Stimulated activated CD8-positive, alpha-beta memory T cell treated with anti-CD3 and anti-CD28 coated beads, Interleukin-7, amount 100 ng/mL, for 1 hour (primary cell): ENCODE measurements around the gene NPIPB6.

Source experiments
- DNase-seq, 2 donors: peaks; one replicate each; pipeline ENCODE4 v3.0.0-alpha.2; 2020; ENCODE audit warnings: low read depth in 2 of 2

Gene NPIPB6

GRCh38 chr16:28324235-28324886 lies 38.9 kb downstream of the NPIPB6 start:
- no peak for DNase-seq

- DNase-seq = no peak
Observed at GRCh38 chr16:28321700-28322411, 41.5 kb downstream of the NPIPB6 start.

GRCh38 chr16:28320741-28321140 lies 42.6 kb downstream of the NPIPB6 start:
- DNase-seq = no peak

GRCh38 chr16:28320023-28320561 lies 43.2 kb downstream of the NPIPB6 start:
- no peak for DNase-seq

GRCh38 chr16:28319476-28320022 lies 43.8 kb downstream of the NPIPB6 start:
- DNase-seq = no peak

GRCh38 chr16:28318042-28318744 lies 45.1 kb downstream of the NPIPB6 start:
- DNase-seq = no peak

- peak; percentile 45 to 59 for DNase-seq
Observed at GRCh38 chr16:28317040-28317880, 46.0 kb downstream of the NPIPB6 start.

- DNase-seq = no peak
Observed at GRCh38 chr16:28316054-28316453, 47.3 kb downstream of the NPIPB6 start.

- DNase-seq = no peak
Observed at GRCh38 chr16:28313587-28313986, 49.7 kb downstream of the NPIPB6 start.

- no peak for DNase-seq
Observed at GRCh38 chr16:28312327-28312726, 51.0 kb downstream of the NPIPB6 start.

GRCh38 chr16:28311913-28312312 lies 51.4 kb downstream of the NPIPB6 start:
- no peak for DNase-seq

GRCh38 chr16:28311413-28311812 lies 51.9 kb downstream of the NPIPB6 start:
- DNase-seq = no peak

- no peak for DNase-seq
Observed at GRCh38 chr16:28310796-28311195, 52.5 kb downstream of the NPIPB6 start.

GRCh38 chr16:28309811-28310311 lies 53.4 kb downstream of the NPIPB6 start:
- peak; percentile 62 to 75 for DNase-seq

GRCh38 chr16:28308794-28309584 lies 54.3 kb downstream of the NPIPB6 start:
- DNase-seq = no peak

- DNase-seq = no peak
Observed at GRCh38 chr16:28307936-28308335, 55.4 kb downstream of the NPIPB6 start.

- no peak for DNase-seq
Observed at GRCh38 chr16:28304214-28304613, 59.1 kb downstream of the NPIPB6 start.

- DNase-seq = no peak
Observed at GRCh38 chr16:28303132-28303531, 60.2 kb downstream of the NPIPB6 start.

- no peak for DNase-seq
Observed at GRCh38 chr16:28301620-28302019, 61.7 kb downstream of the NPIPB6 start.

- no peak for DNase-seq
Observed at GRCh38 chr16:28301154-28301553, 62.2 kb downstream of the NPIPB6 start.
